ENCODE results near the gene FAM228A.

FAM228A gene

GRCh38 chr2:24203029-24203786 lies 28.4 kb downstream of the FAM228A start:
- ATAC-seq (replicated peaks) (no peak), DNase-seq (no peak)
- no peaks in the 10 kb centered on the region for H3K4me1 Mint-ChIP-seq (ENCODE audit: low read depth in 2 of 2)
- H3K9me3 Mint-ChIP-seq, result peaks cover 0 to 3% of the 10 kb centered on the region in 2 donors
- no peaks in the 10 kb centered on the region for H3K27me3 Mint-ChIP-seq
- H3K27ac Mint-ChIP-seq, result no peak overlapping the region
- peaks cover 36% of the 10 kb centered on the region for H3K36me3 Mint-ChIP-seq (ENCODE audit: insufficient read depth)
- no peak overlapping the region for H3K4me3 Mint-ChIP-seq

- no peak overlapping the region for H3K27ac Mint-ChIP-seq
These were observed 28.9 kb downstream of the FAM228A start for GRCh38 chr2:24203787-24204150.

DNA sequence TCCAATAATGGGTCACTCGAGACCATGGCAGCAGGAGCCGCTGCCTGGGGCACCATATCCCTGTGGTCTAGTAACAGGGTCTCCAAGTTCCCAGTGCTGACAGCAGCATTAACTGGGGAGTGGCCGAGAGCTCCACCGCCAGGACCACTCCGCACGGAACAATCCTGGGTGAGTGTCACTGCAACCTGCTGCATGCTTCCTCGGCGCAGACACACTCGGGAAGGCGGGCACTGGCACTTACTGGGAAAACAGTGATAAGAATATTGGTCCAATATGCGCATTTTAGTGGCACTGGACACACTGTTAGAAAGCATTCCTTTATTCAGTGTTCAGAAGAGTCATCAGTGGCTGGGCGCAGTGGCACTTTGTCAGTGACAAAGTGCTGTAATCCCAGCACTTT lies 29.7 kb downstream of the FAM228A start:
- Mint-ChIP-seq H3K36me3 (ENCODE audit: insufficient read depth) (peaks cover 41% of the 10 kb centered on the region), H3K9me3 (no peaks in the 10 kb centered on the region), H3K4me3 (no peak overlapping the region), H3K27me3 (no peaks in the 10 kb centered on the region), H3K27ac (no peak overlapping the region), H3K4me1 (ENCODE audit: low read depth in 2 of 2) (no peaks in the 10 kb centered on the region)
- ATAC-seq (replicated peaks) (no peak), DNase-seq (no peak)

More at GRCh38 chr2:24203787-24204150, 28.9 kb downstream of the FAM228A start:
- H3K36me3 Mint-ChIP-seq (ENCODE audit: insufficient read depth), result peaks cover 41% of the 10 kb centered on the region
- no peak overlapping the region for H3K4me3 Mint-ChIP-seq
- peaks cover 0 to 3% of the 10 kb centered on the region in 2 donors for H3K9me3 Mint-ChIP-seq
- no peaks in the 10 kb centered on the region for H3K27me3 Mint-ChIP-seq
- H3K4me1 Mint-ChIP-seq (ENCODE audit: low read depth in 2 of 2), result no peaks in the 10 kb centered on the region
- ATAC-seq (replicated peaks), result no peak
- no peak for DNase-seq

- H3K27me3 Mint-ChIP-seq, result no peaks in the 10 kb centered on the region
- no peak for DNase-seq
- H3K4me3 Mint-ChIP-seq, result no peak overlapping the region
- H3K27ac Mint-ChIP-seq, result no peak overlapping the region
- H3K9me3 Mint-ChIP-seq, result no peaks in the 10 kb centered on the region
- peaks cover 46% of the 10 kb centered on the region for H3K36me3 Mint-ChIP-seq (ENCODE audit: insufficient read depth)
- no peak for ATAC-seq (replicated peaks)
- H3K4me1 Mint-ChIP-seq (ENCODE audit: low read depth in 2 of 2), result no peaks in the 10 kb centered on the region
These were observed 30.3 kb downstream of the FAM228A start for GRCh38 chr2:24205131-24205530.

- no peak for DNase-seq
- peak overlapping the region; percentile 63 to 71 for H3K27ac Mint-ChIP-seq
- no peak overlapping the region for H3K4me3 Mint-ChIP-seq
- H3K27me3 Mint-ChIP-seq, result no peaks in the 10 kb centered on the region
- H3K4me1 Mint-ChIP-seq (ENCODE audit: low read depth in 2 of 2), result no peaks in the 10 kb centered on the region
- no peaks in the 10 kb centered on the region for H3K9me3 Mint-ChIP-seq
- H3K36me3 Mint-ChIP-seq (ENCODE audit: insufficient read depth), result peaks cover 57% of the 10 kb centered on the region
- ATAC-seq (replicated peaks), result no peak
These were observed 31.4 kb downstream of the FAM228A start for GRCh38 chr2:24206242-24206641.

GRCh38 chr2:24206714-24207113 lies 31.9 kb downstream of the FAM228A start:
- no peak for ATAC-seq (replicated peaks)
- H3K36me3 Mint-ChIP-seq (ENCODE audit: insufficient read depth), result peaks cover 62% of the 10 kb centered on the region
- no peaks in the 10 kb centered on the region for H3K4me1 Mint-ChIP-seq (ENCODE audit: low read depth in 2 of 2)
- no peak for DNase-seq
- no peak overlapping the region for H3K4me3 Mint-ChIP-seq
- no peaks in the 10 kb centered on the region for H3K27me3 Mint-ChIP-seq
- H3K9me3 Mint-ChIP-seq, result no peaks in the 10 kb centered on the region
- H3K27ac Mint-ChIP-seq, result peak overlapping the region; percentile 63 to 71

GRCh38 chr2:24207359-24207758 lies 32.5 kb downstream of the FAM228A start:
- H3K4me3 Mint-ChIP-seq, result no peak overlapping the region
- no peaks in the 10 kb centered on the region for H3K4me1 Mint-ChIP-seq (ENCODE audit: low read depth in 2 of 2)
- DNase-seq (no peak), ATAC-seq (replicated peaks) (no peak)
- no peaks in the 10 kb centered on the region for H3K9me3 Mint-ChIP-seq
- H3K27ac Mint-ChIP-seq, result no peak overlapping the region
- no peaks in the 10 kb centered on the region for H3K27me3 Mint-ChIP-seq
- peaks cover 65% of the 10 kb centered on the region for H3K36me3 Mint-ChIP-seq (ENCODE audit: insufficient read depth)

GRCh38 chr2:24208490-24208889 lies 33.6 kb downstream of the FAM228A start:
- no peak overlapping the region for H3K27ac Mint-ChIP-seq
- no peak overlapping the region for H3K4me3 Mint-ChIP-seq
- ATAC-seq (replicated peaks) (no peak), DNase-seq (no peak)
- no peaks in the 10 kb centered on the region for H3K27me3 Mint-ChIP-seq
- H3K36me3 Mint-ChIP-seq (ENCODE audit: insufficient read depth), result peaks cover 65% of the 10 kb centered on the region
- no peaks in the 10 kb centered on the region for H3K4me1 Mint-ChIP-seq (ENCODE audit: low read depth in 2 of 2)
- no peaks in the 10 kb centered on the region for H3K9me3 Mint-ChIP-seq

GRCh38 chr2:24209389-24210105 lies 34.7 kb downstream of the FAM228A start:
- Mint-ChIP-seq H3K27me3 (no peaks in the 10 kb centered on the region), H3K36me3 (ENCODE audit: insufficient read depth) (peaks cover 54% of the 10 kb centered on the region), H3K4me1 (ENCODE audit: low read depth in 2 of 2) (no peaks in the 10 kb centered on the region), H3K4me3 (no peak overlapping the region), H3K27ac (no peak overlapping the region), H3K9me3 (no peaks in the 10 kb centered on the region)
- DNase-seq (no peak), ATAC-seq (replicated peaks) (no peak)

GRCh38 chr2:24210106-24210455 lies 35.2 kb downstream of the FAM228A start:
- no peak overlapping the region for H3K4me3 Mint-ChIP-seq
- ATAC-seq (replicated peaks) (no peak), DNase-seq (no peak)
- peaks cover 0 to 3% of the 10 kb centered on the region in 2 donors for H3K4me1 Mint-ChIP-seq (ENCODE audit: low read depth in 2 of 2)
- no peak overlapping the region for H3K27ac Mint-ChIP-seq
- no peaks in the 10 kb centered on the region for H3K27me3 Mint-ChIP-seq
- H3K36me3 Mint-ChIP-seq (ENCODE audit: insufficient read depth), result peaks cover 52% of the 10 kb centered on the region
- no peaks in the 10 kb centered on the region for H3K9me3 Mint-ChIP-seq

- ATAC-seq (replicated peaks), result no peak
- Mint-ChIP-seq H3K9me3 (no peaks in the 10 kb centered on the region), H3K36me3 (ENCODE audit: insufficient read depth) (peaks cover 54% of the 10 kb centered on the region), H3K4me3 (no peak overlapping the region), H3K4me1 (ENCODE audit: low read depth in 2 of 2) (peaks cover 0 to 6% of the 10 kb centered on the region in 2 donors), H3K27me3 (no peaks in the 10 kb centered on the region), H3K27ac (peak overlapping the region in 1 of 2 donors; percentile 11)
- no peak for DNase-seq
These were observed 35.9 kb downstream of the FAM228A start for GRCh38 chr2:24210723-24211122.

GRCh38 chr2:24211408-24211807 lies 36.6 kb downstream of the FAM228A start:
- Mint-ChIP-seq H3K9me3 (no peaks in the 10 kb centered on the region), H3K4me1 (ENCODE audit: low read depth in 2 of 2) (peaks cover 0 to 10% of the 10 kb centered on the region in 2 donors)

DNA sequence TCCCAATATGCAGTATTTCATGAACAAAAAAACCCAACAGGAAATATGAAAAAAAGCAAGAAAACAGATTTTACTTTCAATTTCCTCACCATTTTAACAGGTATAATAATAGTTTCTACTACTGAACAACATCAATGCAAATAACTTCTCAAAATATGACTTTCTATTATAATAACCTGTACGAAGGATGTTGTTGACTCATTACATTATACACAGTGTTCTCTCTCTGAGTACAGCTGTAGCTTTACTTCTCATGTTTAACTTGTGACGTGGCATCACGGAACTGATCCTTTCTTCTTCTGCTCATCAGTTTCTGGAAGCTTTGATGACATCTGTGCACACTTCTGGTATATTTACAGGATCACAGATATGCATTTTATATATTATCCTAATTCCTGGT lies 40.0 kb downstream of the FAM228A start:
- ATAC-seq (replicated peaks) (no peak), DNase-seq (no peak)
- peaks cover 0 to 10% of the 10 kb centered on the region in 2 donors for H3K4me1 Mint-ChIP-seq (ENCODE audit: low read depth in 2 of 2)
- H3K27me3 Mint-ChIP-seq, result no peaks in the 10 kb centered on the region
- H3K9me3 Mint-ChIP-seq, result no peaks in the 10 kb centered on the region
- H3K4me3 Mint-ChIP-seq, result peak overlapping the region in 1 of 2 donors; percentile 28
- H3K27ac Mint-ChIP-seq, result peak overlapping the region; percentile 56 to 66
- H3K36me3 Mint-ChIP-seq (ENCODE audit: insufficient read depth), result peaks cover 48% of the 10 kb centered on the region

More at GRCh38 chr2:24211408-24211807, 36.6 kb downstream of the FAM228A start:
- no peak overlapping the region for H3K4me3 Mint-ChIP-seq
- ATAC-seq (replicated peaks), result no peak
- DNase-seq, result no peak
- peak overlapping the region in 1 of 2 donors; percentile 11 for H3K27ac Mint-ChIP-seq
- H3K36me3 Mint-ChIP-seq (ENCODE audit: insufficient read depth), result peaks cover 56% of the 10 kb centered on the region
- no peaks in the 10 kb centered on the region for H3K27me3 Mint-ChIP-seq

All from effector memory CD8-positive, alpha-beta T cell (primary cell).